ENCODE data around the gene JHY. TPM values are rescaled to one million over a fixed set of nuclear protein-coding genes. Genes with fewer than 3 reads are reported as not detected.
A peak's percentile ranks its signal among the peaks of the same experiment; 100 is the strongest.
"Not testable (repeated sequence)": the region's sequence is repeated elsewhere in the genome, so short reads cannot be mapped to it uniquely, and the experiment has no call there.

Gene JHY
- total RNA-seq, 3 donors from 2014 or later: 1.7 to 1.8 (median 1.8) TPM

GRCh38 chr11:122861631-122862030 lies 20.9 kb upstream of the JHY start:
- Mint-ChIP-seq H3K36me3 (ENCODE audit: insufficient read depth) (peaks cover 1% of the 10 kb centered on the region), H3K4me1 (ENCODE audit: low read depth) (peaks cover 6% of the 10 kb centered on the region), H3K9me3 (no peaks in the 10 kb centered on the region), H3K4me3 (no peak overlapping the region), H3K27me3 (ENCODE audit: low read depth) (peaks cover 8% of the 10 kb centered on the region)
- ATAC-seq: no peak
- no peak for DNase-seq

- H3K4me1 Mint-ChIP-seq (ENCODE audit: low read depth): peaks cover 2% of the 10 kb centered on the region
- peaks cover 8% of the 10 kb centered on the region for H3K27me3 Mint-ChIP-seq (ENCODE audit: low read depth)
- ATAC-seq (no peak), DNase-seq (no peak)
- H3K4me3 Mint-ChIP-seq: no peak overlapping the region
- no peaks in the 10 kb centered on the region for H3K9me3 Mint-ChIP-seq
- peaks cover 2% of the 10 kb centered on the region for H3K36me3 Mint-ChIP-seq (ENCODE audit: insufficient read depth)
These were observed 20.5 kb upstream of the JHY start for GRCh38 chr11:122862091-122862490.

GRCh38 chr11:122863154-122863553 lies 19.4 kb upstream of the JHY start:
- H3K9me3 Mint-ChIP-seq; H3K36me3 Mint-ChIP-seq (ENCODE audit: insufficient read depth); DNase-seq; ATAC-seq; H3K4me1 Mint-ChIP-seq (ENCODE audit: low read depth); H3K4me3 Mint-ChIP-seq; H3K27me3 Mint-ChIP-seq (ENCODE audit: low read depth): not testable (repeated sequence)

GRCh38 chr11:122863704-122864326 lies 18.7 kb upstream of the JHY start:
- Mint-ChIP-seq H3K4me3 (no peak overlapping the region), H3K4me1 (ENCODE audit: low read depth) (peaks cover 1% of the 10 kb centered on the region), H3K27me3 (ENCODE audit: low read depth) (peaks cover 11% of the 10 kb centered on the region), H3K36me3 (ENCODE audit: insufficient read depth) (peaks cover 5% of the 10 kb centered on the region), H3K9me3 (no peaks in the 10 kb centered on the region)
- ATAC-seq (no peak), DNase-seq (peak; percentile 24)

GRCh38 chr11:122864386-122865115 lies 18.0 kb upstream of the JHY start:
- peaks cover 3% of the 10 kb centered on the region for H3K4me1 Mint-ChIP-seq (ENCODE audit: low read depth)
- peaks cover 6% of the 10 kb centered on the region for H3K36me3 Mint-ChIP-seq (ENCODE audit: insufficient read depth)
- no peaks in the 10 kb centered on the region for H3K9me3 Mint-ChIP-seq
- H3K4me3 Mint-ChIP-seq: no peak overlapping the region
- ATAC-seq: no peak
- DNase-seq: no peak
- H3K27me3 Mint-ChIP-seq (ENCODE audit: low read depth): peaks cover 11% of the 10 kb centered on the region

GRCh38 chr11:122869622-122870021 lies 12.9 kb upstream of the JHY start:
- no peak for DNase-seq
- Mint-ChIP-seq H3K4me3 (no peak overlapping the region), H3K36me3 (ENCODE audit: insufficient read depth) (peaks cover 5% of the 10 kb centered on the region), H3K9me3 (no peaks in the 10 kb centered on the region), H3K4me1 (ENCODE audit: low read depth) (peaks cover 2% of the 10 kb centered on the region), H3K27me3 (ENCODE audit: low read depth) (peaks cover 4% of the 10 kb centered on the region)
- no peak for ATAC-seq

GRCh38 chr11:122871302-122871701 lies 11.3 kb upstream of the JHY start:
- DNase-seq (no peak), ATAC-seq (no peak)
- H3K27me3 Mint-ChIP-seq (ENCODE audit: low read depth): peaks cover 4% of the 10 kb centered on the region
- H3K36me3 Mint-ChIP-seq (ENCODE audit: insufficient read depth): peaks cover 5% of the 10 kb centered on the region
- H3K9me3 Mint-ChIP-seq: no peaks in the 10 kb centered on the region
- H3K4me1 Mint-ChIP-seq (ENCODE audit: low read depth): peaks cover 2% of the 10 kb centered on the region
- no peak overlapping the region for H3K4me3 Mint-ChIP-seq

GRCh38 chr11:122872046-122872445 lies 10.5 kb upstream of the JHY start:
- H3K4me1 Mint-ChIP-seq (ENCODE audit: low read depth): peaks cover 2% of the 10 kb centered on the region
- no peaks in the 10 kb centered on the region for H3K9me3 Mint-ChIP-seq
- DNase-seq (no peak), ATAC-seq (no peak)
- no peak overlapping the region for H3K4me3 Mint-ChIP-seq
- peaks cover 4% of the 10 kb centered on the region for H3K27me3 Mint-ChIP-seq (ENCODE audit: low read depth)
- peaks cover 5% of the 10 kb centered on the region for H3K36me3 Mint-ChIP-seq (ENCODE audit: insufficient read depth)

- DNase-seq (no peak), ATAC-seq (no peak)
- Mint-ChIP-seq H3K9me3 (no peaks in the 10 kb centered on the region), H3K36me3 (ENCODE audit: insufficient read depth) (no peaks in the 10 kb centered on the region), H3K4me1 (ENCODE audit: low read depth) (peaks cover 4% of the 10 kb centered on the region), H3K27me3 (ENCODE audit: low read depth) (no peaks in the 10 kb centered on the region), H3K4me3 (no peak overlapping the region)
These were observed 7.6 kb upstream of the JHY start for GRCh38 chr11:122874991-122875390.

- no peak for DNase-seq
These were observed 4.8 kb upstream of the JHY start for GRCh38 chr11:122877732-122878131.

GRCh38 chr11:122879785-122880184 lies 2.8 kb upstream of the JHY start:
- H3K4me3 Mint-ChIP-seq: no peak overlapping the region
- no peaks in the 10 kb centered on the region for H3K9me3 Mint-ChIP-seq
- H3K4me1 Mint-ChIP-seq (ENCODE audit: low read depth): peaks cover 29% of the 10 kb centered on the region
- DNase-seq: no peak
- peaks cover 4% of the 10 kb centered on the region for H3K27me3 Mint-ChIP-seq (ENCODE audit: low read depth)
- ATAC-seq: no peak
- H3K36me3 Mint-ChIP-seq (ENCODE audit: insufficient read depth): no peaks in the 10 kb centered on the region

More at GRCh38 chr11:122877732-122878131, 4.8 kb upstream of the JHY start:
- peaks cover 4% of the 10 kb centered on the region for H3K27me3 Mint-ChIP-seq (ENCODE audit: low read depth)
- H3K36me3 Mint-ChIP-seq (ENCODE audit: insufficient read depth): no peaks in the 10 kb centered on the region
- H3K9me3 Mint-ChIP-seq: no peaks in the 10 kb centered on the region
- no peak overlapping the region for H3K4me3 Mint-ChIP-seq
- peaks cover 17% of the 10 kb centered on the region for H3K4me1 Mint-ChIP-seq (ENCODE audit: low read depth)
- ATAC-seq: no peak

GRCh38 chr11:122882857-122883645 lies 492 bp downstream of the JHY start:
- peak overlapping the region; percentile 85 for H3K4me3 Mint-ChIP-seq
- H3K27me3 Mint-ChIP-seq (ENCODE audit: low read depth): peaks cover 4% of the 10 kb centered on the region
- H3K36me3 Mint-ChIP-seq (ENCODE audit: insufficient read depth): peaks cover 11% of the 10 kb centered on the region
- H3K4me1 Mint-ChIP-seq (ENCODE audit: low read depth): peaks cover 44% of the 10 kb centered on the region
- ATAC-seq: peak; percentile 81 to 83
- peak; percentile 25 for DNase-seq
- no peaks in the 10 kb centered on the region for H3K9me3 Mint-ChIP-seq

- ATAC-seq (no peak), DNase-seq (no peak)
- Mint-ChIP-seq H3K9me3 (no peaks in the 10 kb centered on the region), H3K36me3 (ENCODE audit: insufficient read depth) (peaks cover 12% of the 10 kb centered on the region), H3K27me3 (ENCODE audit: low read depth) (peaks cover 4% of the 10 kb centered on the region), H3K4me3 (peak overlapping the region; percentile 85), H3K4me1 (ENCODE audit: low read depth) (peaks cover 44% of the 10 kb centered on the region)
These were observed 1.1 kb downstream of the JHY start for GRCh38 chr11:122883646-122883979.

- Mint-ChIP-seq H3K4me3 (no peak overlapping the region), H3K36me3 (ENCODE audit: insufficient read depth) (peaks cover 17% of the 10 kb centered on the region), H3K4me1 (ENCODE audit: low read depth) (peaks cover 29% of the 10 kb centered on the region), H3K27me3 (ENCODE audit: low read depth) (no peaks in the 10 kb centered on the region), H3K9me3 (no peaks in the 10 kb centered on the region)
- DNase-seq (no peak), ATAC-seq (no peak)
These were observed 5.6 kb downstream of the JHY start for GRCh38 chr11:122888162-122888561.

All from activated T-cell treated with anti-CD3 and anti-CD28 coated beads, Interleukin-2, amount 50 U/mL, for 4 hours (primary cell).